ENCODE results near the gene NMU. TPM values are rescaled to one million over a fixed set of nuclear protein-coding genes. Genes with fewer than 3 reads are reported as not detected.
A peak's percentile ranks its signal among the peaks of the same experiment; 100 is the strongest.
"Not testable (repeated sequence)": the region's sequence is repeated elsewhere in the genome, so short reads cannot be mapped to it uniquely, and the experiment has no call there.

Gene NMU
- total RNA-seq (not detected), total RNA-seq (0.70 to 0.98 reads per million in 2 donors)

DNA sequence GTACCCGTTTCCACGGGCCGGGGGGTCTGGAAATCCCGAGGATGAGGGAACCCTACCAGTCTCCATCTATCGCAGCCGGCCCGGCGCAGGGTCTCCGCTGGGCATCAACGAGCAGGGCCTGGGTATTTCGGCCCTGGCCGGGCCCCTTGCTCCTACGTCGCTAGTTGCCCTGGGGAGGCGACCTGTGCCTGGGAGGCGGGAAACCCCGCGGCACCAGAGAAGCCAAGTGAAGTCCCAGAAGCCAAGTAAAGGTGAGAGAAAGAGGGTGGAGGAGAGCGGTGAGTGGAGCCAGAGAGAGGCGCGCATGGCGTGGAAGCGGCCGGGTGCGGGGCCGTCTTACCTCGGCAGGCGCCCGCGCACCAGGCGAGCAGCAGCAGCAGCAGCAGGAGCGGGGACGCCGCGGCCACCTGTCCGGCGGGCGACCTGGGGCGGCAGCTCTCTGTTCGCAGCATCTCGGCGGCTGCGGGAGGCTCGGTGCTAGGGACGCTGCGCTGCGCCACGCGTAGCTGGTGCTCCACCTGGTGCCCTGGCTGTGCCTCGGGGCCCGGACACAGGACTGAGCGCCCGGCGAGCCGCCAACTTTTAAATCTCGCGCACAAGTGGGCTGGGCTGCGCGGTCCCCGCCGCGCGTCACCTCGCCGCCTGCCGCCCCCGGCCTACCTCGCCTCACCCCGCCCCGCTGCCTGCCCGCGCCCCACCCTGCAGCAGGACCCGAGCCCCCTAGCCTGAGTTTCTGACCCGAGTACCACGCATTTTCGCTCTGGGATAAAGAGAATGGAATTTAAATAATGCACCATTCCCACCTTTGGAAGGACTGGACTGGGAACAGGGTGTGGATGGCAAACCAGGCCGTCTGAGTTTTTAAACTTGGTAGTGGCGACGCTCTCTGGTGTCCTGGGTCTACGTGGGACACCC lies at the start of gene NMU:
Gene NMU, minus strand, starts transcription at position 558 of the 915 bp plus-strand sequence. Its CDS starts 106 bp downstream, at position 452.
- H3K27me3 Mint-ChIP-seq = peaks cover 65% of the 10 kb centered on the region
- H3K27ac Mint-ChIP-seq = peak within 1 kb of the TSS; percentile 75
- no peaks in the 10 kb centered on the region for H3K36me3 Mint-ChIP-seq (ENCODE audit: low read depth)
- ATAC-seq = peak; percentile 73
- peak within 1 kb of the TSS; percentile 87 for H3K4me3 Mint-ChIP-seq
- peaks cover 18% of the 10 kb centered on the region for H3K4me1 Mint-ChIP-seq
- H3K9me3 ChIP-seq (ENCODE audit: control insufficient read depth, low read length, poor library complexity, severe bottlenecking) = no peaks in the 10 kb centered on the region
- peak in 2 of 3 donors; percentile 11 to 19 for DNase-seq

DNA sequence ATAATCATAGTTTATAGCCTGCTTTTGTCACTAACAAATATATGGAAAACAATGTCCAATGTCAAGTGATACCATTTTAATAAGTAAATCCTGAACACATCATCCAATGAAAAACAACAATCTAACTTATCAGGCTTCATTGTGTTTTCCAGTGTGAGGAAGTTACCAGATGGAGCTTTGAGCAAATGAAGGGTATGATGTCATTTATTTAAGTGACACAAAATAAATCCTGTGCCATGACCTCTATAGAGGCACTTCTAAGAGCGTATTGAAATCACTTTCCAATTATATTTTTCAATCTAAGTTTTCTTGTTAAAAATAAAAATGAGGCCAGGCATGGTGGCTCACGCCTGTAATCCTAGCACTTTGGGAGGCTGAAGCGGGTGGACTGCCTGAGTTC lies 48.2 kb upstream of the NMU start:
- no peaks in the 10 kb centered on the region for H3K9me3 ChIP-seq (ENCODE audit: control insufficient read depth, low read length, poor library complexity, severe bottlenecking)
- H3K4me3 Mint-ChIP-seq = no peak overlapping the region
- no peak for ATAC-seq
- no peaks in the 10 kb centered on the region for H3K27me3 Mint-ChIP-seq
- DNase-seq = no peak
- H3K4me1 Mint-ChIP-seq = no peaks in the 10 kb centered on the region
- no peaks in the 10 kb centered on the region for H3K36me3 Mint-ChIP-seq (ENCODE audit: low read depth)
- H3K27ac Mint-ChIP-seq = no peak overlapping the region

DNA sequence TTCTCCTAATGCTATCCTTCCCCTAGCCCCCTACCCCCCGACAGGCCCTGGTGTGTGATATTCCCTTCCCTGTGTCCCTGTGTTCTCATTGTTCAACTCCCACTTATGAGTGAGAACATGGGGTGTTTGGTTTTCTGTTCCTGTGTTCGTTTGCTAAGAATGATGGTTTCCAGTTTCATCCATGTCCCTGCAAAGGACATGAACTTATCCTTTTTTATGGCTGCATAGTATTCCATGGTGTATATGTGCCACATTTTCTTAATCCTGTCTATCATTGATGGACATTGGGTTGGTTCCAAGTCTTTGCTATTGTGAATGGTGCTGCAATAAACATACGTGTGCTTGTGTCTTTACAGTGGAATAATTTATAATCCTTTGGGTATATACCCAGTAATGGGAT lies 46.7 kb upstream of the NMU start:
- not testable (repeated sequence) for H3K27me3 Mint-ChIP-seq; ATAC-seq; H3K4me3 Mint-ChIP-seq; H3K4me1 Mint-ChIP-seq; H3K36me3 Mint-ChIP-seq (ENCODE audit: low read depth); H3K27ac Mint-ChIP-seq; H3K9me3 ChIP-seq (ENCODE audit: control insufficient read depth, low read length, poor library complexity, severe bottlenecking); DNase-seq

DNA sequence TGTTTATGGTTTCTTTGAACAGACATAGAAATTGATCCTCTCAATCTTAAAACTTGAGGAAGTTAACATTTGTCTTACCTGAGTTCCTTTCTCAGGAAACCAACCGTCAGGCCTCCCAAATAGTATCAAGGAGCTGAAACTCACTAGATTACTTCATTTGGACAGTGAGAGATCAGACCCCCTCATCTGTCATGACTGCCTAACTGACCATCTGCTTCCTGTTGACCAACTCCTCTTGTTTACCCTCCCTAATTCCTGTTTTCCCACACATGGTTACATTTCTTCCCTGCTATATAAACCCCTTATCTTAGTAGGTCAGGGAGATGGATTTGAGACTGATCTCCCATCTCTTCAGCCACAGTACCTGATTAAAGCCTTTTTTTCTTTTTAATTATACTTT lies 46.2 kb upstream of the NMU start:
- no peaks in the 10 kb centered on the region for H3K4me1 Mint-ChIP-seq
- no peak overlapping the region for H3K4me3 Mint-ChIP-seq
- no peaks in the 10 kb centered on the region for H3K9me3 ChIP-seq (ENCODE audit: control insufficient read depth, low read length, poor library complexity, severe bottlenecking)
- H3K27me3 Mint-ChIP-seq = no peaks in the 10 kb centered on the region
- H3K27ac Mint-ChIP-seq = no peak overlapping the region
- DNase-seq (no peak), ATAC-seq (no peak)
- H3K36me3 Mint-ChIP-seq (ENCODE audit: low read depth) = no peaks in the 10 kb centered on the region

- DNase-seq = no peak
- H3K9me3 ChIP-seq (ENCODE audit: control insufficient read depth, low read length, poor library complexity, severe bottlenecking) = no peaks in the 10 kb centered on the region
- no peaks in the 10 kb centered on the region for H3K4me1 Mint-ChIP-seq
- H3K27ac Mint-ChIP-seq = no peak overlapping the region
- H3K4me3 Mint-ChIP-seq = no peak overlapping the region
- no peaks in the 10 kb centered on the region for H3K27me3 Mint-ChIP-seq
- no peak for ATAC-seq
- H3K36me3 Mint-ChIP-seq (ENCODE audit: low read depth) = no peaks in the 10 kb centered on the region
Observed at GRCh38 chr4:55681430-55681829, 45.3 kb upstream of the NMU start.

- H3K4me1 Mint-ChIP-seq = no peaks in the 10 kb centered on the region
- H3K27ac Mint-ChIP-seq = no peak overlapping the region
- DNase-seq = no peak
- no peak for ATAC-seq
- peaks cover 9% of the 10 kb centered on the region for H3K27me3 Mint-ChIP-seq
- no peaks in the 10 kb centered on the region for H3K36me3 Mint-ChIP-seq (ENCODE audit: low read depth)
- no peak overlapping the region for H3K4me3 Mint-ChIP-seq
- no peaks in the 10 kb centered on the region for H3K9me3 ChIP-seq (ENCODE audit: control insufficient read depth, low read length, poor library complexity, severe bottlenecking)
Observed at GRCh38 chr4:55675196-55675793, 39.2 kb upstream of the NMU start.

- Mint-ChIP-seq H3K4me3 (no peak overlapping the region), H3K36me3 (ENCODE audit: low read depth) (no peaks in the 10 kb centered on the region)
- no peak for DNase-seq
Observed at GRCh38 chr4:55673424-55673823, 37.3 kb upstream of the NMU start.

GRCh38 chr4:55671667-55672066 lies 35.6 kb upstream of the NMU start:
- no peaks in the 10 kb centered on the region for H3K36me3 Mint-ChIP-seq (ENCODE audit: low read depth)
- H3K27ac Mint-ChIP-seq = no peak overlapping the region
- H3K4me3 Mint-ChIP-seq = no peak overlapping the region
- ATAC-seq (no peak), DNase-seq (no peak)
- peaks cover 3% of the 10 kb centered on the region for H3K4me1 Mint-ChIP-seq
- peaks cover 20% of the 10 kb centered on the region for H3K27me3 Mint-ChIP-seq
- no peaks in the 10 kb centered on the region for H3K9me3 ChIP-seq (ENCODE audit: control insufficient read depth, low read length, poor library complexity, severe bottlenecking)

More at GRCh38 chr4:55673424-55673823, 37.3 kb upstream of the NMU start:
- no peaks in the 10 kb centered on the region for H3K9me3 ChIP-seq (ENCODE audit: control insufficient read depth, low read length, poor library complexity, severe bottlenecking)
- H3K4me1 Mint-ChIP-seq = no peaks in the 10 kb centered on the region
- no peak overlapping the region for H3K27ac Mint-ChIP-seq
- no peak for ATAC-seq
- peaks cover 9% of the 10 kb centered on the region for H3K27me3 Mint-ChIP-seq

DNA sequence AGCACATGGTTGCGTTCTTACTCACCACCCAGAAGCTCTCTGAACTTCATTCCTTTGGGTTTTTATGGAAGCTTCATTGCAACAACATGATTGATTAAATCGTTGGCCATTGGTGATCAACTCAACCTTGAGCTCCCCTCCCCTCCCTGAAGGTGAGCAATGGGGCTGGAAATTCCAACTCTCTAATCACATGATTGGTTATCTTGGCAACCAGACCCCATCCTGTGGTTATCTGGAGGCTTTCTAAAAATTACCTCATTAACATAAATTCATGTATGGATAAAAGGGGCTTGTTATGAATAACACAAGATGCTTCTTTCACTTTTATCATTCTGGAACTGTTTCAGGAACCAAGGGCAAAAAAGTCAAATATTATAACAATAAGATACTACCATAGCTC lies 34.6 kb upstream of the NMU start:
- peaks cover 18% of the 10 kb centered on the region for H3K27me3 Mint-ChIP-seq
- ATAC-seq (no peak), DNase-seq (no peak)
- H3K4me1 Mint-ChIP-seq = peaks cover 3% of the 10 kb centered on the region
- no peaks in the 10 kb centered on the region for H3K36me3 Mint-ChIP-seq (ENCODE audit: low read depth)
- no peak overlapping the region for H3K4me3 Mint-ChIP-seq
- no peak overlapping the region for H3K27ac Mint-ChIP-seq
- H3K9me3 ChIP-seq (ENCODE audit: control insufficient read depth, low read length, poor library complexity, severe bottlenecking) = no peaks in the 10 kb centered on the region

GRCh38 chr4:55668449-55668848 lies 32.4 kb upstream of the NMU start:
- Mint-ChIP-seq H3K4me1 (peaks cover 3% of the 10 kb centered on the region), H3K27ac (no peak overlapping the region), H3K4me3 (no peak overlapping the region), H3K27me3 (peaks cover 21% of the 10 kb centered on the region), H3K36me3 (ENCODE audit: low read depth) (no peaks in the 10 kb centered on the region)
- DNase-seq (no peak), ATAC-seq (no peak)
- no peaks in the 10 kb centered on the region for H3K9me3 ChIP-seq (ENCODE audit: control insufficient read depth, low read length, poor library complexity, severe bottlenecking)

- no peaks in the 10 kb centered on the region for H3K9me3 ChIP-seq (ENCODE audit: control insufficient read depth, low read length, poor library complexity, severe bottlenecking)
- peaks cover 3% of the 10 kb centered on the region for H3K36me3 Mint-ChIP-seq (ENCODE audit: low read depth)
- H3K4me1 Mint-ChIP-seq = peaks cover 3% of the 10 kb centered on the region
- H3K27ac Mint-ChIP-seq = no peak overlapping the region
- H3K4me3 Mint-ChIP-seq = no peak overlapping the region
- H3K27me3 Mint-ChIP-seq = peaks cover 21% of the 10 kb centered on the region
- ATAC-seq (no peak), DNase-seq (no peak)
Observed at GRCh38 chr4:55666535-55666934, 30.4 kb upstream of the NMU start.

DNA sequence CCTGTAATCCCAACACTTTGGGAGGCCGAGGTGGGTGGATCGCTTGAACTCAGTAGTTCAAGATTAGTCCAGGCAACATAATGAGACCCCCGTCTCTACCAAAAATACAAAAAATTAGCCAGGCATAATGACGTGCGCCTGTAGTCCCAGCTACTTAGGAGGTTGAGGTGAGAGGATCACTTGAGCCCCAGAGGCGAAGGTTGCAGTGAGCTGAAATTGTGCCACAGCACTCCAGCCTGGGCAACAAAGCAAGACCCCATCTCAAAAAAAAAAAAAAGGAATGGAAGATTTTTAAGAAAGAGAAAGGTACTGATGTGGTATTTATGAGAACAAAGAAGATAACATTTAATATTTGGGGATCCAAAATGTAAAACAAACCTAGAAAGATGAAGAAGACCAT lies 27.0 kb upstream of the NMU start:
- H3K4me1 Mint-ChIP-seq = peaks cover 3% of the 10 kb centered on the region
- peaks cover 3% of the 10 kb centered on the region for H3K36me3 Mint-ChIP-seq (ENCODE audit: low read depth)
- no peak overlapping the region for H3K27ac Mint-ChIP-seq
- H3K27me3 Mint-ChIP-seq = peaks cover 24% of the 10 kb centered on the region
- no peaks in the 10 kb centered on the region for H3K9me3 ChIP-seq (ENCODE audit: control insufficient read depth, low read length, poor library complexity, severe bottlenecking)
- no peak for DNase-seq
- ATAC-seq = no peak
- no peak overlapping the region for H3K4me3 Mint-ChIP-seq

DNA sequence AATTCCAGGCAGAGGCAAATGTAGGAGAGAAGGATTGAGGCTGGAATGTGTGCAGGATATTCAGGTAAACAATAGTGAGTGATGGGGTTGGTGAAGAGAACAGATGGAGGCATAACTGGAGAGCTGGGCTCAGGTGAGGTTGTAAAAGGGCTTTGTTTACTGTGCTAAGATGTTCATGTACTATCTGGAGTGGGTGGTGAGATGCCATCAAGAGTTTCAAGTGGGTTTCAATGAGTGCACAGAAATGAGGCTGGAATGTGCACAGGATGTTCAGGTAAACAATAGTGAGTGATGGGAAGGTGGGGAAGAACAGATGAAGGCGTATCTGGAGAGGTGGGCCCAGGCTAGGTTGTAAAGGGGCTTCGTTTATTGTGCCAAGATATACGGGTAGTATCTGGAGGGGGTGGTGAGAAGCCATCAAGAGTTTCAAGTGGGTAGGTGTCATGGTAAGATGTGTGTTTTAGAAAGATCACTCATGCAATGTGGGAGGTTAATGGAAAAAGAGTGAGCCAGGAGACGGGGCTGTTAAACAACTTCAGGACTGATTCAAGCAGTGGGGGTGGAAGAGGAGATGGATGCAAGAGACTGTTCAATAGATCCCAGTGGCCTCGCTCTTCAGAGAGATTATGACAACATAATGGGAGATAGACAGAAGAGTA lies 25.4 kb upstream of the NMU start:
- Mint-ChIP-seq H3K36me3 (ENCODE audit: low read depth) (peaks cover 3% of the 10 kb centered on the region), H3K27me3 (peaks cover 15% of the 10 kb centered on the region), H3K27ac (no peak overlapping the region), H3K4me1 (no peaks in the 10 kb centered on the region), H3K4me3 (no peak overlapping the region)
- no peaks in the 10 kb centered on the region for H3K9me3 ChIP-seq (ENCODE audit: control insufficient read depth, low read length, poor library complexity, severe bottlenecking)
- ATAC-seq (no peak), DNase-seq (no peak)
